Measurements from ENCODE around the gene RPP38. TPM values are rescaled to one million over a fixed set of nuclear protein-coding genes. Genes with fewer than 3 reads are reported as not detected.

The RPP38 gene
- total and polyA plus RNA-seq, 2 donors, result 14.7 to 32.2 TPM

DNA sequence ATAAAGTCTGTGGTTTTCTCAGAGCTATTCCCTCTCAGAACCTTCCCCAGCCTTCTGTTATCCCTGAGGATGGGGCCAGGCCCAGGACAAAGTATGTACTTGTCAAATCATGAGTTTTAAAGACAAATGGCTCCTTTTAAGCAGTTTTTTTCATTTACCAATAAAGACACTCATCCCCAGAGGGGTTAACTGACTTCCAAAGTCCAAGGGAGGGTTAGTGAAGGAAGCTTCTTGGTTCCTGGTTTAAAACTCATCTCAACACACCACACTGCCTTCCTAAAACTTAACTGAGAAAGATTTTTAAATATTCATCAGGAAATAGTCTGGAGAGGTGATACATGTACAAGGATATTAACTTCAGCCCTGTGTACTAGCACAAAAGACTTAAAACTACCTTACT is 55.4 kb downstream of the RPP38 start:
- peaks cover 0 to 2% of the 10 kb centered on the region in 2 donors for H3K4me1 ChIP-seq (ENCODE audit: control insufficient read depth in 2 of 2, insufficient read depth in 2 of 2, low read length in 2 of 2)
- H3K4me3 ChIP-seq (ENCODE audit: low read length in 2 of 2), result no peak overlapping the region
- no peak for DNase-seq (ENCODE audit: low read depth in 6 of 9, low spot score in 9 of 9)
- peaks cover 15 to 20% of the 10 kb centered on the region in 2 donors for H3K36me3 ChIP-seq (ENCODE audit: control insufficient read depth in 2 of 2, insufficient read depth in 2 of 2, low read length in 1 of 2)
- H3K9me3 ChIP-seq (ENCODE audit: control insufficient read depth in 2 of 2, insufficient read depth in 1 of 2, low read length in 1 of 2), result no peaks in the 10 kb centered on the region
- no peaks in the 10 kb centered on the region for H3K27me3 ChIP-seq (ENCODE audit: control insufficient read depth in 2 of 2, insufficient read depth in 1 of 2, low read length in 1 of 2)
- no peak overlapping the region for H3K27ac ChIP-seq (ENCODE audit: low read depth in 1 of 2, low read length in 1 of 2)

Other genes starting within 250 kb of the RPP38 start
- gene SUV39H2, start 218.5 kb upstream of the RPP38 start, total RNA-seq, result 16.4 TPM
- gene SUV39H2, start 218.5 kb upstream of the RPP38 start, polyA plus RNA-seq, result 4.2 TPM
- 22.3 TPM for gene DCLRE1C, start 143.3 kb upstream of the RPP38 start, total RNA-seq
- 9.5 TPM for gene DCLRE1C, start 143.3 kb upstream of the RPP38 start, polyA plus RNA-seq
- gene MEIG1, start 138.0 kb upstream of the RPP38 start, total RNA-seq, result 0.76 TPM
- 2.2 TPM for gene MEIG1, start 138.0 kb upstream of the RPP38 start, polyA plus RNA-seq
- 0.09 TPM for gene OLAH, start 53.4 kb upstream of the RPP38 start, total RNA-seq
- 14.4 TPM for gene OLAH, start 53.4 kb upstream of the RPP38 start, polyA plus RNA-seq
- gene ACBD7, start 8.6 kb upstream of the RPP38 start, total RNA-seq, result 11.9 TPM
- 1.4 TPM for gene ACBD7, start 8.6 kb upstream of the RPP38 start, polyA plus RNA-seq
- gene NMT2, start 71.3 kb downstream of the RPP38 start, total RNA-seq, result 31.1 TPM
- 19.6 TPM for gene NMT2, start 71.3 kb downstream of the RPP38 start, polyA plus RNA-seq